HG03378 (cell line): Measurements from ENCODE around the gene DXO.
"Not testable (repeated sequence)": the region's sequence is repeated elsewhere in the genome, so short reads cannot be mapped to it uniquely, and the experiment has no call there.

Experiments
- ATAC-seq: cut with Tn5 transposase; IDR thresholded peaks from one replicate; pipeline ENCODE4 v1.9.1; 2021; ENCODE audit warnings: mild to moderate bottlenecking, moderate library complexity; ENCODE audit not compliant: unreplicated experiment

Gene DXO

GRCh38 chr6:31971993-31972708 is at the start of gene DXO:
TSS of gene DXO (minus strand) at chr6:31972138. CDS start at chr6:31971675, 463 bp downstream.
- ATAC-seq: peak; percentile 77

- not testable (repeated sequence) for ATAC-seq
Observed at GRCh38 chr6:32014547-32014946, 42.6 kb upstream of the DXO start, which contains the start of gene C4B. TSS of gene C4B (plus strand) at chr6:32014795. CDS start at chr6:32014846, 51 bp downstream.

GRCh38 chr6:32013738-32014137 is 41.8 kb upstream of the DXO start:
- not testable (repeated sequence) for ATAC-seq

- not testable (repeated sequence) for ATAC-seq
Observed at GRCh38 chr6:32012941-32013617, 41.1 kb upstream of the DXO start.

- ATAC-seq: not testable (repeated sequence)
Observed at GRCh38 chr6:32010856-32011530, 39.1 kb upstream of the DXO start.

GRCh38 chr6:32009537-32009936 is 37.6 kb upstream of the DXO start:
- not testable (repeated sequence) for ATAC-seq

GRCh38 chr6:32008616-32009015 is 36.7 kb upstream of the DXO start:
- ATAC-seq: not testable (repeated sequence)

GRCh38 chr6:32008037-32008436 is 36.1 kb upstream of the DXO start:
- not testable (repeated sequence) for ATAC-seq

- ATAC-seq: not testable (repeated sequence)
Observed at GRCh38 chr6:32007086-32007485, 35.1 kb upstream of the DXO start.

GRCh38 chr6:32005991-32006529 is 34.1 kb upstream of the DXO start:
- not testable (repeated sequence) for ATAC-seq

GRCh38 chr6:32005538-32005880 is 33.6 kb upstream of the DXO start:
- not testable (repeated sequence) for ATAC-seq

GRCh38 chr6:32004864-32005537 is 33.1 kb upstream of the DXO start:
- not testable (repeated sequence) for ATAC-seq

- not testable (repeated sequence) for ATAC-seq
Observed at GRCh38 chr6:32004393-32004792, 32.5 kb upstream of the DXO start.

GRCh38 chr6:32003301-32003700 is 31.4 kb upstream of the DXO start:
- not testable (repeated sequence) for ATAC-seq

- ATAC-seq: not testable (repeated sequence)
Observed at GRCh38 chr6:32002546-32003268, 30.8 kb upstream of the DXO start.

- ATAC-seq: not testable (repeated sequence)
Observed at GRCh38 chr6:31996385-31996784, 24.4 kb upstream of the DXO start.

- not testable (repeated sequence) for ATAC-seq
Observed at GRCh38 chr6:31994421-31994820, 22.5 kb upstream of the DXO start.

- ATAC-seq: not testable (repeated sequence)
Observed at GRCh38 chr6:31989363-31989762, 17.4 kb upstream of the DXO start.

- ATAC-seq: not testable (repeated sequence)
Observed at GRCh38 chr6:31981744-31982143, 9.8 kb upstream of the DXO start, which contains the start of gene C4A. TSS of gene C4A (plus strand) at chr6:31982057. CDS start at chr6:31982108, 51 bp downstream.

- ATAC-seq: not testable (repeated sequence)
Observed at GRCh38 chr6:31980998-31981397, 9.1 kb upstream of the DXO start.
